ENCODE data around the gene TK1.
"Not testable (repeated sequence)": the region's sequence is repeated elsewhere in the genome, so short reads cannot be mapped to it uniquely, and the experiment has no call there.

Gene TK1

GRCh38 chr17:78151514-78152008, 35.3 kb downstream of the TK1 start:
- DNase-seq (ENCODE audit: low read depth in 2 of 2): no peak

GRCh38 chr17:78148286-78149016, 38.4 kb downstream of the TK1 start:
- DNase-seq (ENCODE audit: low read depth in 2 of 2): no peak

GRCh38 chr17:78147315-78147998, 39.4 kb downstream of the TK1 start:
- no peak for DNase-seq (ENCODE audit: low read depth in 2 of 2)

GRCh38 chr17:78146881-78147280, 40.0 kb downstream of the TK1 start:
- no peak for DNase-seq (ENCODE audit: low read depth in 2 of 2)

GRCh38 chr17:78146471-78146869, 40.4 kb downstream of the TK1 start:
- no peak for DNase-seq (ENCODE audit: low read depth in 2 of 2)

GRCh38 chr17:78144736-78145641, 41.9 kb downstream of the TK1 start:
- no peak for DNase-seq (ENCODE audit: low read depth in 2 of 2)

- DNase-seq (ENCODE audit: low read depth in 2 of 2): no peak
Measured at GRCh38 chr17:78144147-78144719, 42.6 kb downstream of the TK1 start.

- no peak for DNase-seq (ENCODE audit: low read depth in 2 of 2)
Measured at GRCh38 chr17:78143214-78144146, 43.4 kb downstream of the TK1 start.

GRCh38 chr17:78142119-78142861, 44.6 kb downstream of the TK1 start:
- no peak for DNase-seq (ENCODE audit: low read depth in 2 of 2)

- DNase-seq (ENCODE audit: low read depth in 2 of 2): no peak
Measured at GRCh38 chr17:78141437-78142118, 45.3 kb downstream of the TK1 start.

- DNase-seq (ENCODE audit: low read depth in 2 of 2): peak; percentile 98
Measured at GRCh38 chr17:78140169-78141051, 46.4 kb downstream of the TK1 start.

GRCh38 chr17:78139861-78140168, 47.0 kb downstream of the TK1 start:
- DNase-seq (ENCODE audit: low read depth in 2 of 2): not testable (repeated sequence)

- no peak for DNase-seq (ENCODE audit: low read depth in 2 of 2)
Measured at GRCh38 chr17:78138204-78139060, 48.4 kb downstream of the TK1 start.

- DNase-seq (ENCODE audit: low read depth in 2 of 2): no peak
Measured at GRCh38 chr17:78137392-78138203, 49.3 kb downstream of the TK1 start.

GRCh38 chr17:78135858-78136500, 50.9 kb downstream of the TK1 start:
- DNase-seq (ENCODE audit: low read depth in 2 of 2): no peak

- no peak for DNase-seq (ENCODE audit: low read depth in 2 of 2)
Measured at GRCh38 chr17:78134899-78135385, 51.9 kb downstream of the TK1 start.

All from stimulated activated CD4-positive, alpha-beta T cell treated with anti-CD3 and anti-CD28 coated beads, Interleukin-15, amount 100 ng/mL, for 48 hours (primary cell).